ENCODE measurements around the gene MCCC2. TPM values are rescaled to one million over a fixed set of nuclear protein-coding genes. Genes with fewer than 3 reads are reported as not detected.

The MCCC2 gene
- total and polyA plus RNA-seq, 2 of the 13 experiments (the other 11 are each of a cell fraction or from before 2014, with no cell fraction given), result 44.8 to 83.6 TPM

DNA sequence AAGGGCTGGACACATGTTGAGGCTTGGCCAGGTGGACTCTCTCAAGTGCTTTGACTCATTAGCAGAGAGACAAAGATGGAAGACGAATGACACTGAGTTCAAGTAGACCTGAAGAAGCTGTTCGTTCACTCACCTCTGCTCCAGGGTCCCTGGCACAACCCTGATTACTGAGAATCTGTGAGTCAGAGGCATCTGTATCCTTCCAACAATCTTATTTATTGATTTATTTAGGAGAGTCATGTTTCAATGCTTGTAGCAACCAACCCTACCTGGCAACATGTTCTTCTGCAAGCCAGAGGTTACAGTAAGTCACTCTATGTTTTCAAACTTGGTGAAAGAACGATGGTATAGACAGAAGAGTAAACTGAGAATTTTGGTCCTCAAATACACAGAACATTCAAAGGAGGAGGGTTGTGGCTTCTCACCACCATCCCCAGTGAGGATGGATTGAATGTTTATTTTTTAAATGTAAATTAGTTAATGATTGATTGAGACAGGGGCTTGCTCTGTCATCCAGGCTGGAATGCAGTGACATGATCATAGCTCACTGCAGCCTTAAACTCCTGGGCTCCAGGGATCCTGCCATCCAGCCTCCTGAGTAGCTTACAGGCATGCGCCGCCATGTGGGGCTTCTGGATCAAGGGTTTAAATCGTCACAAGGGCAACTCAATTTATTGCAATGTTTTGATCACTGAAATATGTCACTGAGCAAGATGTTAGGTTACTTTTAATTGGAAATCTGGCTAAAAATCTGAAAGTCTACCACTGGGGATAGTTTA is 76.2 kb downstream of the MCCC2 start:
- peak; percentile 84 for ATAC-seq
- TF ChIP-seq SAP130 (CRISPR knock-in tag; IDR thresholded peaks at IDR 0.05; ENCODE audit: low read depth) (0 out of 2 replicates have a peak, but pooled peaks have one; percentile 24), ZFAT (CRISPR knock-in tag; conservative IDR thresholded peaks at IDR 0.05) (no peak), NFKBIZ (CRISPR knock-in tag; IDR thresholded peaks at IDR 0.05) (no peak), NCOA2 (CRISPR knock-in tag; IDR thresholded peaks at IDR 0.05) (no peak), FOXK2 (IDR thresholded peaks at IDR 0.05) (no peak), LBX2 (CRISPR knock-in tag; IDR thresholded peaks at IDR 0.05; ENCODE audit: borderline replicate concordance) (no peak), HOXA9 (CRISPR knock-in tag; IDR thresholded peaks at IDR 0.05; ENCODE audit: borderline replicate concordance) (no peak), SKIL (CRISPR knock-in tag; IDR thresholded peaks at IDR 0.05; ENCODE audit: borderline replicate concordance) (no peak), MIER2 (CRISPR knock-in tag; IDR thresholded peaks at IDR 0.05) (no peak), ZNF512B (CRISPR knock-in tag; IDR thresholded peaks at IDR 0.05; ENCODE audit: borderline replicate concordance) (no peak)
- TF ChIP-seq, protein P1, sequence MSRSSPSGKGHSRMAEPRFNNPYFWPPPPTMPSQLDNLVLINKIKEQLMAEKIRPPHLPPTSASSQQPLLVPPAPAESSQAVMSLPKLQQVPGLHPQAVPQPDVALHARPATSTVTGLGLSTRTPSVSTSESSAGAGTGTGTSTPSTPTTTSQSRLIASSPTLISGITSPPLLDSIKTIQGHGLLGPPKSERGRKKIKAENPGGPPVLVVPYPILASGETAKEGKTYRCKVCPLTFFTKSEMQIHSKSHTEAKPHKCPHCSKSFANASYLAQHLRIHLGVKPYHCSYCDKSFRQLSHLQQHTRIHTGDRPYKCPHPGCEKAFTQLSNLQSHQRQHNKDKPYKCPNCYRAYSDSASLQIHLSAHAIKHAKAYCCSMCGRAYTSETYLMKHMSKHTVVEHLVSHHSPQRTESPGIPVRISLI (CRISPR knock-in tag; IDR thresholded peaks at IDR 0.05; ENCODE audit: borderline replicate concordance), result no peak
- TF ChIP-seq, protein P2, sequence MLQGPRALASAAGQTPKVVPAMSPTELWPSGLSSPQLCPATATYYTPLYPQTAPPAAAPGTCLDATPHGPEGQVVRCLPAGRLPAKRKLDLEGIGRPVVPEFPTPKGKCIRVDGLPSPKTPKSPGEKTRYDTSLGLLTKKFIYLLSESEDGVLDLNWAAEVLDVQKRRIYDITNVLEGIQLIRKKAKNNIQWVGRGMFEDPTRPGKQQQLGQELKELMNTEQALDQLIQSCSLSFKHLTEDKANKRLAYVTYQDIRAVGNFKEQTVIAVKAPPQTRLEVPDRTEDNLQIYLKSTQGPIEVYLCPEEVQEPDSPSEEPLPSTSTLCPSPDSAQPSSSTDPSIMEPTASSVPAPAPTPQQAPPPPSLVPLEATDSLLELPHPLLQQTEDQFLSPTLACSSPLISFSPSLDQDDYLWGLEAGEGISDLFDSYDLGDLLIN (CRISPR knock-in tag; IDR thresholded peaks at IDR 0.05; ENCODE audit: borderline replicate concordance), result no peak
- TF ChIP-seq, protein P3, sequence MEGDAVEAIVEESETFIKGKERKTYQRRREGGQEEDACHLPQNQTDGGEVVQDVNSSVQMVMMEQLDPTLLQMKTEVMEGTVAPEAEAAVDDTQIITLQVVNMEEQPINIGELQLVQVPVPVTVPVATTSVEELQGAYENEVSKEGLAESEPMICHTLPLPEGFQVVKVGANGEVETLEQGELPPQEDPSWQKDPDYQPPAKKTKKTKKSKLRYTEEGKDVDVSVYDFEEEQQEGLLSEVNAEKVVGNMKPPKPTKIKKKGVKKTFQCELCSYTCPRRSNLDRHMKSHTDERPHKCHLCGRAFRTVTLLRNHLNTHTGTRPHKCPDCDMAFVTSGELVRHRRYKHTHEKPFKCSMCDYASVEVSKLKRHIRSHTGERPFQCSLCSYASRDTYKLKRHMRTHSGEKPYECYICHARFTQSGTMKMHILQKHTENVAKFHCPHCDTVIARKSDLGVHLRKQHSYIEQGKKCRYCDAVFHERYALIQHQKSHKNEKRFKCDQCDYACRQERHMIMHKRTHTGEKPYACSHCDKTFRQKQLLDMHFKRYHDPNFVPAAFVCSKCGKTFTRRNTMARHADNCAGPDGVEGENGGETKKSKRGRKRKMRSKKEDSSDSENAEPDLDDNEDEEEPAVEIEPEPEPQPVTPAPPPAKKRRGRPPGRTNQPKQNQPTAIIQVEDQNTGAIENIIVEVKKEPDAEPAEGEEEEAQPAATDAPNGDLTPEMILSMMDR (CRISPR knock-in tag; IDR thresholded peaks at IDR 0.05), result 0 out of 2 replicates have a peak, but pooled peaks have one; percentile 16

More for the DNA sequence above, 76.2 kb downstream of the MCCC2 start:
- peak; percentile 41 for DNase-seq (ENCODE audit: low spot score)
- Histone ChIP-seq H4K20me1 (ENCODE audit: insufficient read depth, low read length) (no peaks in the 10 kb centered on the region), H3K4me1 (ENCODE audit: insufficient read depth, low read length) (peaks cover 18% of the 10 kb centered on the region), H3K27ac (ENCODE audit: extremely low read length, insufficient read depth, low read length) (no peak overlapping the region), H3K36me3 (replicated peaks in 1 of 2; ENCODE audit: control insufficient read depth in 1 of 2, insufficient read depth in 2 of 2, low read length in 2 of 2) (no peaks in the 10 kb centered on the region), H3K9me3 (ENCODE audit: low read length) (no peaks in the 10 kb centered on the region), H3K4me3 (replicated peaks in 1 of 3; ENCODE audit: insufficient read depth in 1 of 3, low read depth in 2 of 3, low read length in 3 of 3) (no peak overlapping the region), H2AFZ (ENCODE audit: low read length) (no peak overlapping the region), H3K79me2 (ENCODE audit: insufficient read depth, low read length) (no peaks in the 10 kb centered on the region), H3K27me3 (ENCODE audit: control insufficient read depth in 1 of 2, insufficient read depth in 2 of 2, low read length in 2 of 2) (no peaks in the 10 kb centered on the region), H3K4me2 (ENCODE audit: low read depth, low read length) (no peak overlapping the region), H3K9ac (ENCODE audit: insufficient read depth, low read depth, low read length) (no peak overlapping the region)
- intact Hi-C loops (cut with micrococcal nuclease; ENCODE audit: unreplicated experiment), result loop anchor here (5.0 kb wide), 1 partner anchor 34 kb away; no protein-coding TSS in a partner anchor
- no TSS peak for BruUV-seq (replicated peaks)
- WGBS (ENCODE audit: low lambda C conversion rate), result 4% methylated on average over 2 of the region's 6 CpGs
- FAIRE-seq, result no peak
- ChIA-PET CTCF (ENCODE audit: low intra/inter-chr PET ratio, low total read pairs) (no interaction called here), POLR2A (interaction anchor here (2.6 kb wide), 1 partner anchor 31 kb away, joined by 7 read pairs; no protein-coding TSS in a partner anchor)
- in situ Hi-C loops (cut with HindIII; ENCODE audit: extremely low pct_ligation_motif_present, low pct_unique_long_range_greater_than_20kb), result no loop called here

Measured in HepG2 (cell line).